Ovary (tissue), 3 donors: ENCODE data around the gene FBXO40.

ENCODE experiments used
- EP300 ChIP-seq: sonication (generic); formaldehyde crosslinking; IDR thresholded peaks from one replicate; pipeline ENCODE4 v1.6.1; 2017; ENCODE audit warnings: antibody characterized with exemption
- POLR2A ChIP-seq: fragments of 450-650 bp; IDR thresholded peaks from one replicate; pipeline ENCODE4 v1.6.1; 2017; ENCODE audit warnings: antibody characterized with exemption, mild to moderate bottlenecking, moderate library complexity
- TF ChIP-seq, protein P1 (sequence below), 3 donors: fragments of 450-650 bp in 2 of 3; fragments of 200-600 bp in 1 of 3; IDR thresholded peaks; one replicate each; pipeline versions ENCODE4 v1.5.1 to v1.8.0; 2016 to 2022; ENCODE audit warnings: antibody characterized with exemption in 3 of 3, mild to moderate bottlenecking in 1 of 3
- donor health status: DM: no; HTN: no; CAD: no.

GRCh38 chr3:121624147-121624899 lies 31.1 kb downstream of the FBXO40 start:
- TF ChIP-seq, protein P1, sequence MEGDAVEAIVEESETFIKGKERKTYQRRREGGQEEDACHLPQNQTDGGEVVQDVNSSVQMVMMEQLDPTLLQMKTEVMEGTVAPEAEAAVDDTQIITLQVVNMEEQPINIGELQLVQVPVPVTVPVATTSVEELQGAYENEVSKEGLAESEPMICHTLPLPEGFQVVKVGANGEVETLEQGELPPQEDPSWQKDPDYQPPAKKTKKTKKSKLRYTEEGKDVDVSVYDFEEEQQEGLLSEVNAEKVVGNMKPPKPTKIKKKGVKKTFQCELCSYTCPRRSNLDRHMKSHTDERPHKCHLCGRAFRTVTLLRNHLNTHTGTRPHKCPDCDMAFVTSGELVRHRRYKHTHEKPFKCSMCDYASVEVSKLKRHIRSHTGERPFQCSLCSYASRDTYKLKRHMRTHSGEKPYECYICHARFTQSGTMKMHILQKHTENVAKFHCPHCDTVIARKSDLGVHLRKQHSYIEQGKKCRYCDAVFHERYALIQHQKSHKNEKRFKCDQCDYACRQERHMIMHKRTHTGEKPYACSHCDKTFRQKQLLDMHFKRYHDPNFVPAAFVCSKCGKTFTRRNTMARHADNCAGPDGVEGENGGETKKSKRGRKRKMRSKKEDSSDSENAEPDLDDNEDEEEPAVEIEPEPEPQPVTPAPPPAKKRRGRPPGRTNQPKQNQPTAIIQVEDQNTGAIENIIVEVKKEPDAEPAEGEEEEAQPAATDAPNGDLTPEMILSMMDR (IDR thresholded peaks at IDR 0.05): no peak
- TF ChIP-seq EP300 (no peak), POLR2A (no peak)
